GM23338 (cell line): Measurements from ENCODE around the gene UBL7. TPM values are rescaled to one million over a fixed set of nuclear protein-coding genes. Genes with fewer than 3 reads are reported as not detected.

Experiments used
- ATAC-seq: fragments of 200-7000 bp; cut with Tn5 transposase; 3 replicates; pipeline ENCODE4 v1.9.1; 2020
- DNase-seq: peaks from one replicate; pipeline ENCODE4 v3.0.0-alpha.2; 2015; ENCODE audit warnings: low spot score
- H2AFZ ChIP-seq: fragments of 200-600 bp; sonication (generic); 2 replicates; pipeline ENCODE4 v1.8.0; 2016; ENCODE audit warnings: antibody characterized with exemption, mild to moderate bottlenecking, moderate library complexity
- H3F3A ChIP-seq: fragments of 200-600 bp; sonication (generic); replicated peaks from 2 replicates; pipeline ENCODE4 v1.8.0; 2017; ENCODE audit warnings: antibody characterized with exemption, mixed run types, low read depth
- H3K27ac ChIP-seq: fragments of 200-600 bp; sonication (generic); 2 replicates; pipeline ENCODE4 v1.6.1; 2016; ENCODE audit warnings: low read depth
- H3K27me3 ChIP-seq: fragments of 200-600 bp; sonication (generic); 2 replicates; pipeline ENCODE4 v1.8.0; 2016; ENCODE audit warnings: mild to moderate bottlenecking, mixed run types, moderate library complexity; ENCODE audit not compliant: insufficient read depth
- H3K36me3 ChIP-seq: fragments of 200-600 bp; sonication (generic); 2 replicates; pipeline ENCODE4 v1.8.0; 2016; ENCODE audit warnings: mild to moderate bottlenecking; ENCODE audit not compliant: insufficient read depth
- H3K4me1 ChIP-seq: fragments of 200-600 bp; sonication (generic); 2 replicates; pipeline ENCODE4 v1.8.0; 2016; ENCODE audit warnings: mild to moderate bottlenecking, moderate library complexity; ENCODE audit not compliant: insufficient read depth
- H3K4me2 ChIP-seq: fragments of 200-600 bp; sonication (generic); 2 replicates; pipeline ENCODE4 v1.7.1; 2017; ENCODE audit warnings: mixed run types
- H3K4me3 ChIP-seq: fragments of 200-600 bp; sonication (generic); 2 replicates; pipeline ENCODE4 v1.6.1; 2016; ENCODE audit warnings: mixed run types
- H3K79me2 ChIP-seq: fragments of 200-600 bp; sonication (generic); replicated peaks from 2 replicates; pipeline ENCODE4 v1.8.0; 2017; ENCODE audit warnings: mild to moderate bottlenecking; ENCODE audit not compliant: insufficient read depth
- H3K9me2 ChIP-seq: fragments of 200-600 bp; sonication (generic); 2 replicates; pipeline ENCODE4 v1.8.0; 2017; ENCODE audit not compliant: insufficient read depth
- H4K20me1 ChIP-seq: fragments of 200-600 bp; sonication (generic); replicated peaks from 2 replicates; pipeline ENCODE4 v1.8.0; 2017; ENCODE audit warnings: mild to moderate bottlenecking; ENCODE audit not compliant: insufficient read depth
- H3K27ac Mint-ChIP-seq: 2 replicates; pipeline ENCODE4 v1.8.0; 2020; ENCODE audit warnings: inconsistent platforms, mild to moderate bottlenecking, moderate library complexity, mixed read lengths
- H3K27me3 Mint-ChIP-seq: 3 replicates; pipeline ENCODE4 v1.8.0; 2022; ENCODE audit warnings: low read depth, mild to moderate bottlenecking, moderate library complexity, mixed read lengths, inconsistent platforms; ENCODE audit not compliant: insufficient read depth, poor library complexity
- H3K36me3 Mint-ChIP-seq: 3 replicates; pipeline ENCODE4 v1.8.0; 2021; ENCODE audit warnings: low read depth, mild to moderate bottlenecking, inconsistent platforms, moderate library complexity, mixed read lengths
- H3K4me1 Mint-ChIP-seq: 3 replicates; pipeline ENCODE4 v1.8.0; 2020; ENCODE audit warnings: mild to moderate bottlenecking, inconsistent platforms, mixed read lengths
- H3K4me3 Mint-ChIP-seq: 3 replicates; pipeline ENCODE4 v1.8.0; 2021; ENCODE audit warnings: moderate library complexity, mild to moderate bottlenecking, inconsistent platforms, mixed read lengths
- H3K9me3 Mint-ChIP-seq: 3 replicates; pipeline ENCODE4 v1.8.0; 2020; ENCODE audit warnings: moderate library complexity, mild to moderate bottlenecking, inconsistent platforms, mixed read lengths
- CREB1 ChIP-seq: fragments of 250-450 bp; sonication (Bioruptor Pico); IDR thresholded peaks from 2 replicates; pipeline ENCODE4 v1.5.0; 2020; ENCODE audit warnings: low read depth, mild to moderate bottlenecking, moderate library complexity
- CTCF ChIP-seq, 2 experiments: fragments of 200-600 bp in 1 of 2; sonication (generic) in 1 of 2; conservative IDR thresholded peaks; 2 replicates each; pipeline versions ENCODE4 v1.5.1 to v1.6.1; 2016 to 2017; ENCODE audit warnings: antibody characterized with exemption in 2 of 2, low read depth in 2 of 2, mild to moderate bottlenecking in 2 of 2, moderate library complexity in 1 of 2
- ETS1 ChIP-seq: IDR thresholded peaks from 2 replicates; pipeline ENCODE4 v1.6.1; 2016; ENCODE audit warnings: antibody characterized with exemption
- EZH2 ChIP-seq: fragments of 200-600 bp; sonication (generic); IDR thresholded peaks from one replicate; pipeline ENCODE4 v1.8.0; 2017; ENCODE audit warnings: antibody characterized with exemption, mild to moderate bottlenecking, low read depth; ENCODE audit not compliant: unreplicated experiment
- JUNB ChIP-seq: IDR thresholded peaks from one replicate; pipeline ENCODE4 v1.6.1; 2016; ENCODE audit warnings: antibody characterized with exemption; ENCODE audit not compliant: unreplicated experiment
- POLR2AphosphoS5 ChIP-seq: IDR thresholded peaks from 2 replicates; pipeline ENCODE4 v1.6.1; 2016; ENCODE audit warnings: antibody characterized with exemption, low read depth
- REST ChIP-seq: IDR thresholded peaks from one replicate; pipeline ENCODE4 v1.6.1; 2018; ENCODE audit warnings: antibody characterized with exemption; ENCODE audit not compliant: unreplicated experiment
- STAT1 ChIP-seq: IDR thresholded peaks from one replicate; pipeline ENCODE4 v1.6.1; 2016; ENCODE audit warnings: antibody characterized with exemption; ENCODE audit not compliant: unreplicated experiment
- ZNF114 ChIP-seq: fragments of 250-450 bp; sonication (Bioruptor Pico); IDR thresholded peaks from 2 replicates; pipeline ENCODE4 v1.5.0; 2020; ENCODE audit warnings: mild to moderate bottlenecking, moderate library complexity
- ZNF462 ChIP-seq: fragments of 250-450 bp; sonication (Bioruptor Pico); IDR thresholded peaks from 2 replicates; pipeline ENCODE4 v1.5.0; 2020; ENCODE audit warnings: mild to moderate bottlenecking, moderate library complexity
- polyA plus RNA-seq: library from polyadenylated mRNA; unstranded; fragments of >200 nt; fragmentation: Nextera tagmentation; extraction: Ambion mirVana; gene quantifications from 2 replicates; pipeline ENCODE4 v1.2.1, GENCODE V29; 2016
- total RNA-seq: library from RNA; depleted of rRNA; stranded (reverse); fragments of >200 nt; shearing (Covaris generic); gene quantifications from 2 replicates; pipeline ENCODE4 v1.2.3, GENCODE V29; 2014

UBL7 gene
- total and polyA plus RNA-seq, 2 experiments from 2014 or later = 73.7 to 99.2 TPM

GRCh38 chr15:74428442-74428787, 32.5 kb downstream of the UBL7 start (continued):
- TF ChIP-seq EZH2 (no peak), JUNB (no peak), ETS1 (no peak), ZNF114 (CRISPR knock-in tag) (no peak), CREB1 (no peak), POLR2AphosphoS5 (no peak)

- Mint-ChIP-seq H3K9me3 (no peaks in the 10 kb centered on the region), H3K27ac (no peak overlapping the region), H3K4me3 (no peak overlapping the region), H3K27me3 (peaks cover 22% of the 10 kb centered on the region), H3K36me3 (no peaks in the 10 kb centered on the region; the same call in 2 of the 3 replicates), H3K4me1 (peaks cover 43% of the 10 kb centered on the region)
- Histone ChIP-seq H3K4me1 (peaks cover 21% of the 10 kb centered on the region), H3K27me3 (peaks cover 8% of the 10 kb centered on the region), H3F3A (no peaks in the 10 kb centered on the region), H3K9me2 (no peaks in the 10 kb centered on the region), H4K20me1 (peaks cover 8% of the 10 kb centered on the region), H2AFZ (no peak overlapping the region), H3K36me3 (no peaks in the 10 kb centered on the region), H3K4me2 (no peak overlapping the region), H3K27ac (no peak overlapping the region), H3K4me3 (no peak overlapping the region), H3K79me2 (peaks cover 30% of the 10 kb centered on the region)
- no peak for ATAC-seq
- DNase-seq = no peak
- TF ChIP-seq REST (no peak), EZH2 (no peak), STAT1 (no peak), ETS1 (no peak), CTCF (conservative IDR thresholded peaks at IDR 0.05; ENCODE audit: low read depth in 2 of 2) (no peak), CREB1 (no peak), JUNB (no peak), ZNF462 (CRISPR knock-in tag) (no peak)
Measured at GRCh38 chr15:74427607-74428441, 33.1 kb downstream of the UBL7 start.
